K562 (cell line): Measurements from ENCODE around the gene PRPSAP1. TPM values are rescaled to one million over a fixed set of nuclear protein-coding genes. Genes with fewer than 3 reads are reported as not detected.

Experiments used
- ATAC-seq: fragments of 200-7000 bp; cut with Tn5 transposase; 3 replicates; pipeline ENCODE4 v1.9.1; 2020; ENCODE audit warnings: moderate library complexity
- BruUV-seq: library from RNA; stranded (reverse); fragments of 400-500 nt; replicated peaks from 2 replicates; lab custom pipeline; 2021; lab: Mats Ljungman, UMichigan
- CTCF ChIA-PET: fragments of 300-600 bp; formaldehyde crosslinking; extraction: SDS; loops from one replicate; lab custom pipeline; 2021; ENCODE audit warnings: low intra/inter-chr PET ratio; lab: Yijun Ruan, JAX
- POLR2A ChIA-PET: fragments of 300-600, 350-650 bp; sonication (Branson Sonifier 250); formaldehyde crosslinking; extraction: SDS; loops from one replicate; lab custom pipeline; 2021; ENCODE audit warnings: antibody characterized with exemption, inconsistent platforms; lab: Yijun Ruan, JAX
- DNase-seq, 4 experiments: peaks; one replicate each; pipeline versions ENCODE4 v3.0.0 to v3.0.0-alpha.2; 2011 to 2018; ENCODE audit warnings: low spot score in 3 of 4, mixed read lengths in 3 of 4; ENCODE audit errors: extremely low read depth in 1 of 4
- FAIRE-seq: peaks from 2 replicates; lab custom pipeline; 2011; peaks lifted over from hg19 to GRCh38; lab: Jason Lieb, UNC
- H2AFZ ChIP-seq: 2 replicates; pipeline ENCODE4 v1.6.0; 2011; ENCODE audit warnings: low read depth, low read length, control low read depth, inconsistent platforms
- H3K27ac ChIP-seq: fragments of 200-600 bp; 3 replicates; pipeline ENCODE4 v1.8.0; 2011; ENCODE audit warnings: low read depth, mild to moderate bottlenecking, control low read depth, inconsistent platforms, low read length, moderate library complexity, mixed read lengths; ENCODE audit errors: extremely low read depth
- H3K27me3 ChIP-seq, 2 experiments: fragments of 300-600 bp in 1 of 2; 2 replicates in 1 of 2; 3 replicates in 1 of 2; pipeline versions ENCODE4 v1.6.0 to v1.8.0; 2011; ENCODE audit warnings: inconsistent platforms in 2 of 2, low read length in 2 of 2, mild to moderate bottlenecking in 1 of 2, mixed read lengths in 1 of 2, moderate library complexity in 1 of 2; ENCODE audit not compliant: control insufficient read depth in 2 of 2, insufficient read depth in 2 of 2
- H3K36me3 ChIP-seq: fragments of 300-600 bp; 3 replicates; pipeline ENCODE4 v1.8.0; 2011; ENCODE audit warnings: mild to moderate bottlenecking, low read length, inconsistent platforms; ENCODE audit not compliant: control insufficient read depth, insufficient read depth
- H3K4me1 ChIP-seq, 2 experiments: fragments of 200-600 bp in 1 of 2; replicated peaks in 1 of 2; 2 replicates in 1 of 2; 3 replicates in 1 of 2; pipeline versions ENCODE4 v1.5.1 to v1.8.0; 2011; ENCODE audit warnings: inconsistent platforms in 2 of 2, low read length in 2 of 2, mild to moderate bottlenecking in 1 of 2, mixed read lengths in 1 of 2, moderate library complexity in 1 of 2; ENCODE audit not compliant: control insufficient read depth in 2 of 2, insufficient read depth in 2 of 2
- H3K4me2 ChIP-seq: 2 replicates; pipeline ENCODE4 v1.6.1; 2011; ENCODE audit warnings: low read length, control low read depth, inconsistent platforms, mixed read lengths; ENCODE audit not compliant: insufficient read depth
- H3K4me3 ChIP-seq: fragments of 200-600 bp; sonication (generic), shearing (Covaris generic); 2 replicates; pipeline ENCODE4 v1.5.1; 2016; ENCODE audit warnings: control low read depth, inconsistent platforms
- H3K79me2 ChIP-seq: fragments of 200-600 bp; 3 replicates; pipeline ENCODE4 v1.8.0; 2011; ENCODE audit warnings: low read length, inconsistent platforms; ENCODE audit not compliant: control insufficient read depth, insufficient read depth
- H3K9ac ChIP-seq, 2 experiments: 2 replicates each; pipeline versions ENCODE4 v1.6.0 to v1.6.1; 2011; ENCODE audit warnings: low read depth in 2 of 2, low read length in 2 of 2, control low read depth in 1 of 2, inconsistent platforms in 1 of 2, mild to moderate bottlenecking in 1 of 2, mixed read lengths in 1 of 2; ENCODE audit not compliant: insufficient read depth in 1 of 2
- H3K9me1 ChIP-seq: one replicate; pipeline ENCODE4 v1.6.0; 2011; ENCODE audit warnings: inconsistent platforms, mild to moderate bottlenecking, low read length, moderate library complexity; ENCODE audit not compliant: control insufficient read depth, insufficient read depth
- H3K9me3 ChIP-seq: replicated peaks from 2 replicates; pipeline ENCODE4 v1.5.1; 2011; ENCODE audit warnings: low read depth, low read length, inconsistent platforms; ENCODE audit not compliant: control insufficient read depth, insufficient read depth
- H4K20me1 ChIP-seq: replicated peaks from 2 replicates; pipeline ENCODE4 v1.6.1; 2011; ENCODE audit warnings: low read length, inconsistent platforms, mixed read lengths; ENCODE audit not compliant: control insufficient read depth, insufficient read depth
- ATF7 ChIP-seq: fragments of 450-650 bp; IDR thresholded peaks from 2 replicates; pipeline ENCODE4 v1.7.1; 2014; ENCODE audit warnings: mild to moderate bottlenecking, moderate library complexity
- MAZ ChIP-seq, 2 experiments: fragments of 450-650 bp in 1 of 2; sonication (generic) in 1 of 2; formaldehyde crosslinking; IDR thresholded peaks in 1 of 2; conservative IDR thresholded peaks in 1 of 2; 2 replicates each; pipeline versions ENCODE4 v1.4.0 to v1.5.0; 2020; ENCODE audit warnings: mild to moderate bottlenecking in 1 of 2, missing genetic modification reagents in 1 of 2
- RBM25 ChIP-seq: fragments of 200-400 bp; formaldehyde crosslinking; IDR thresholded peaks from 2 replicates; pipeline ENCODE4 v1.6.1; 2018; ENCODE audit warnings: low read length, low read depth, moderate library complexity; ENCODE audit not compliant: severe bottlenecking
- TEAD1 ChIP-seq, 2 experiments: fragments of 450-650 bp in 1 of 2; sonication (generic) in 1 of 2; formaldehyde crosslinking; IDR thresholded peaks; 2 replicates each; pipeline versions ENCODE4 v1.4.0 to v1.8.0; 2020 to 2022; ENCODE audit warnings: mild to moderate bottlenecking in 2 of 2, missing genetic modification reagents in 1 of 2
- TSHZ1 ChIP-seq: fragments of 250-450 bp; sonication (Bioruptor Pico); IDR thresholded peaks from 2 replicates; pipeline ENCODE4 v1.4.0; 2020; ENCODE audit warnings: mild to moderate bottlenecking, moderate library complexity
- ZFX ChIP-seq: sonication (generic); formaldehyde crosslinking; IDR thresholded peaks from 2 replicates; pipeline ENCODE4 v1.8.0; 2022; ENCODE audit warnings: mild to moderate bottlenecking, missing genetic modification reagents, moderate library complexity
- ZNF511 ChIP-seq: sonication (generic); formaldehyde crosslinking; IDR thresholded peaks from 2 replicates; pipeline ENCODE4 v1.8.0; 2022; ENCODE audit warnings: mild to moderate bottlenecking, missing genetic modification reagents
- WGBS: fragments of 100-300 bp; shearing (Covaris generic); methylation state at CpG from one replicate; pipeline ENCODE4 v1.1.6; 2016; ENCODE audit warnings: low coverage, mixed read lengths; ENCODE audit not compliant: insufficient coverage; ENCODE audit errors: missing lambda C conversion rate; 5-methylcytosine and 5-hydroxymethylcytosine counted together
- in situ Hi-C: fragments of 300-500 bp; cut with MboI; formaldehyde crosslinking; loops from 4 replicates; pipeline ENCODE4 v1.15.0; 2018; ENCODE audit warnings: inconsistent platforms, mixed read lengths
- intact Hi-C: fragments of 100-400 bp; cut with micrococcal nuclease; formaldehyde crosslinking; loops from 2 replicates; pipeline ENCODE4 v1.14.2; 2022
- polyA plus RNA-seq, 8 experiments: library from polyadenylated mRNA; depleted of rRNA in 4 of 8; stranded (reverse) in 5 of 8; unstranded in 3 of 8; fragments of >200 nt; fragmentation: Nextera tagmentation in 2 of 8; fragmentation: Illumina TruSeq in 1 of 8; extraction: Ambion mirVana in 2 of 8; extraction: Trizol in 1 of 8; gene quantifications; 2 replicates each; pipeline versions ENCODE4 v1.2.1 to v1.2.3, GENCODE V29; 2011 to 2014; ENCODE audit warnings: inconsistent platforms in 1 of 8, missing spikeins in 1 of 8
- total RNA-seq, 7 experiments: library from RNA; depleted of rRNA in 6 of 7; stranded (reverse); fragments of >200 nt in 6 of 7; fragmentation: Illumina TruSeq in 2 of 7; extraction: Trizol in 2 of 7; gene quantifications; 2 replicates each; pipeline versions ENCODE4 v1.2.1 to v1.2.3, GENCODE V29; 2011 to 2021; ENCODE audit warnings: low replicate concordance in 1 of 7

PRPSAP1 gene
- total and polyA plus RNA-seq, 9 of the 15 experiments (the other 6 are each of a cell fraction or from before 2014, with no cell fraction given): 21.9 to 77.1 (median 40.8) TPM

- TF ChIP-seq ATF7 (0 out of 2 replicates have a peak, but pooled peaks have one; percentile 2), MAZ (CRISPR knock-in tag; conservative IDR thresholded peaks at IDR 0.05 in 1 of 2, IDR thresholded peaks at IDR 0.05 in 1 of 2) (0 out of 4 replicates have a peak, but pooled peaks of 1 of the 2 experiments have one; percentile 2), TSHZ1 (CRISPR knock-in tag) (no peak), ZFX (CRISPR knock-in tag) (no peak), TEAD1 (CRISPR knock-in tag; IDR thresholded peaks at IDR 0.05) (0 out of 4 replicates have a peak, but pooled peaks of 1 of the 2 experiments have one; percentile 1), ZNF511 (0 out of 2 replicates have a peak, but pooled peaks have one; percentile 15), RBM25 (no peak)
- FAIRE-seq: no peak
- DNase-seq: no peak
- no peaks in the 10 kb centered on the region for H3K79me2 ChIP-seq
- ATAC-seq: no peak
- WGBS: 49% methylated on average over 12 of the region's 15 CpGs
- CTCF ChIA-PET: interaction anchor here (0.7 to 4.5 kb wide), 6 partner anchors 21 to 266 kb away, joined by 3 to 89 read pairs (median 6); no protein-coding TSS in a partner anchor
- H3K27ac ChIP-seq: no peak overlapping the region
- no peak overlapping the region for H3K4me3 ChIP-seq
- POLR2A ChIA-PET: interaction anchor here (0.6 to 7.3 kb wide), 14 partner anchors 8 to 682 kb away, joined by 3 to 91 read pairs (median 4); partner anchors contain the start of gene UBALD2
- BruUV-seq: no TSS peak
- H2AFZ ChIP-seq: no peak overlapping the region
- H3K4me1 ChIP-seq: peaks cover 7 to 72% of the 10 kb centered on the region in 2 experiments; a peak in 4 of 5 replicates
- intact Hi-C loops (loop anchor here (1.0 to 5.0 kb wide), 2 partner anchors 159 to 263 kb away; no protein-coding TSS in a partner anchor), in situ Hi-C loops (no loop called here)
- no peaks in the 10 kb centered on the region for H4K20me1 ChIP-seq
- no peaks in the 10 kb centered on the region for H3K27me3 ChIP-seq
- H3K9me3 ChIP-seq: no peaks in the 10 kb centered on the region
- H3K4me2 ChIP-seq: no peak overlapping the region
- no peaks in the 10 kb centered on the region for H3K9me1 ChIP-seq
- peak overlapping the region in 1 of 2 experiments; percentile 28; a peak in 2 of 4 replicates for H3K9ac ChIP-seq
- H3K36me3 ChIP-seq: no peaks in the 10 kb centered on the region
Observed at GRCh38 chr17:76279742-76280287, 73.9 kb downstream of the PRPSAP1 start.
